ENCODE results near the gene SPAG17.

GRCh38 chr1:118206966-118207365 is 21.9 kb upstream of the SPAG17 start:
- TF ChIP-seq EP300 (IDR thresholded peaks at IDR 0.05) (no peak), POLR2AphosphoS5 (IDR thresholded peaks at IDR 0.05) (no peak)
- TF ChIP-seq, protein P1, sequence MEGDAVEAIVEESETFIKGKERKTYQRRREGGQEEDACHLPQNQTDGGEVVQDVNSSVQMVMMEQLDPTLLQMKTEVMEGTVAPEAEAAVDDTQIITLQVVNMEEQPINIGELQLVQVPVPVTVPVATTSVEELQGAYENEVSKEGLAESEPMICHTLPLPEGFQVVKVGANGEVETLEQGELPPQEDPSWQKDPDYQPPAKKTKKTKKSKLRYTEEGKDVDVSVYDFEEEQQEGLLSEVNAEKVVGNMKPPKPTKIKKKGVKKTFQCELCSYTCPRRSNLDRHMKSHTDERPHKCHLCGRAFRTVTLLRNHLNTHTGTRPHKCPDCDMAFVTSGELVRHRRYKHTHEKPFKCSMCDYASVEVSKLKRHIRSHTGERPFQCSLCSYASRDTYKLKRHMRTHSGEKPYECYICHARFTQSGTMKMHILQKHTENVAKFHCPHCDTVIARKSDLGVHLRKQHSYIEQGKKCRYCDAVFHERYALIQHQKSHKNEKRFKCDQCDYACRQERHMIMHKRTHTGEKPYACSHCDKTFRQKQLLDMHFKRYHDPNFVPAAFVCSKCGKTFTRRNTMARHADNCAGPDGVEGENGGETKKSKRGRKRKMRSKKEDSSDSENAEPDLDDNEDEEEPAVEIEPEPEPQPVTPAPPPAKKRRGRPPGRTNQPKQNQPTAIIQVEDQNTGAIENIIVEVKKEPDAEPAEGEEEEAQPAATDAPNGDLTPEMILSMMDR (IDR thresholded peaks at IDR 0.05): no peak

Measured in suprapubic skin (tissue), 4 donors.